Stimulated activated CD4-positive, alpha-beta T cell treated with anti-CD3 and anti-CD28 coated beads, TNF-alpha, amount 100 ng/mL, for 4 hours (primary cell): ENCODE data around the gene PDE6H.

ENCODE experiments used
- DNase-seq, 3 experiments: peaks; one replicate each; pipeline ENCODE4 v3.0.0-alpha.2; 2020; ENCODE audit warnings: low read depth in 3 of 3

PDE6H gene

GRCh38 chr12:14951851-14952250, 21.0 kb upstream of the PDE6H start:
- DNase-seq: no peak

DNA sequence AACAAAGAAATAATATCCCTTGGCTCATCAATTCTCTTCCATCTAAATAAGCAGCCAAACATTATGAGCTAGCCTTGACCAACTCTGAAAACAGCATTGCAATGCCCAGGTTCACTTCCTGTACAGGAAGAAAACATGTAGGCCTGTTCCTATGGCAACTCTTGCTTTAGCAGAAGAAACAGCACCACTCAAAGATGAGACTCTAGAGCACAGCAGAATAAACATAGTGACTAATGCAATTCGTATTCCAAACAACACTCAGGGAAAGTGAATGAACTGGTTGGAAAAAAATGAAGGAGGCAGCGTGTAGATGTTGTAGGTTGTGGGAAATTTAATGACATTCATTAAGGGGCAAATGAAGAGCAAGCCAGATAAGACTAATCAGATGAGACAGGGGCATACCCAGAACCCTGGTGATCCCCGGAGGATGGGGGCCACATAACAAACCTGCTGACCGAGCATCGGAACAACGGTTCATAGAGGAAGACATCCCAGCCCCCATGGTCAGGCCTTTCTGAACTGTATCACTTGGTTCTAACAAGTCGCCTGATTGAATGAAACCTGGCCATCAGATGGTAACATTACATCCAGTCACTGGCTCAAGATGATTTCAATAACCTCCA, 20.4 kb upstream of the PDE6H start:
- no peak for DNase-seq

GRCh38 chr12:14953752-14954151, 19.1 kb upstream of the PDE6H start:
- no peak for DNase-seq

- DNase-seq: no peak
Measured at GRCh38 chr12:14954269-14954668, 18.6 kb upstream of the PDE6H start.

- no peak for DNase-seq
Measured at GRCh38 chr12:14956024-14956891, 16.6 kb upstream of the PDE6H start.

- no peak for DNase-seq
Measured at GRCh38 chr12:14956905-14957304, 15.9 kb upstream of the PDE6H start.

DNA sequence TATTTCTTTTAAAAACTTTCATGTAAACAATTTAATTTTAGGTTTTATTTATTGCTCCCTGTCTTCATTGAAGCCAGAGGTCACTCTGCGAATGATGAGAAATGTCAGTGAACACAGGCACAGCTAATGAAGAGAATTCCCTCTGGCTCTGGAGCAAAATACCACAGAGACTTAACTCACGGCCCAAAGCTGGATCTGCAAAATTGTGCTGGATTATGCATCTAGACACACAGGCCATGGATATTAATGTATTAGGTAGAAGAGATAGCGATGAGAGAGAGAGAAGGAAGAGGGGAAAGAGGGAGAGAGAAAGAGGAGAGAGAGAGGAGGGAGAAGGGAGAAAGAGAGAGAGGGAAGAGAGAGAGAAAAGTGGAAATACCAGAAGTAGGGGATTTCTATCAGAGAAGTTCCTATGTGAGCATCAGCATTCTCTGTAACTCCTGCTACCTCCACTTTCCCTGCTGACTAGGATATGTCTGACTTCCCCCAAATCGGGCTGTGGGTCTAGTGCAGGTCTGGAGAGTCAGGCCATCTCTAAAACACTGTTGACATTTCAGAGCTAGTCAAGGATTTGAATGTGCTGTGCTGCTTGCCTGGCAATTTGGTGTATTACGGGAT, 15.2 kb upstream of the PDE6H start:
- DNase-seq: no peak

GRCh38 chr12:14958361-14959125, 14.3 kb upstream of the PDE6H start:
- DNase-seq: no peak

DNA sequence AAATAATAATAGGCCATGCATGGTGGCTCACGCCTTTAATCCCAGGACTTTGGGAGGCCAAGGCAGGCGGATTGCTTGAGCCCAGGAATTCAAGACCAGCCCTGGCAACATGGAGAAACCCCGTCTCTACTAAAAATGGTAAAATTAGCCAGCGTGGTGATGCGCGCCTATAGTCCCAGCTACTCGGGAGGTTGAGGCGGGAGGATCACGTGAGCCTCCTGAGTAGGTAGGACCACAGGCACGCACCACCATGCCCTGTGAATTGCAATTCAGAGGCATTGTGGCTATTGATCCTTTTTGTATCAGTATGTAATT, 13.8 kb upstream of the PDE6H start:
- DNase-seq: no peak

GRCh38 chr12:14959463-14959862, 13.4 kb upstream of the PDE6H start:
- DNase-seq: no peak

DNA sequence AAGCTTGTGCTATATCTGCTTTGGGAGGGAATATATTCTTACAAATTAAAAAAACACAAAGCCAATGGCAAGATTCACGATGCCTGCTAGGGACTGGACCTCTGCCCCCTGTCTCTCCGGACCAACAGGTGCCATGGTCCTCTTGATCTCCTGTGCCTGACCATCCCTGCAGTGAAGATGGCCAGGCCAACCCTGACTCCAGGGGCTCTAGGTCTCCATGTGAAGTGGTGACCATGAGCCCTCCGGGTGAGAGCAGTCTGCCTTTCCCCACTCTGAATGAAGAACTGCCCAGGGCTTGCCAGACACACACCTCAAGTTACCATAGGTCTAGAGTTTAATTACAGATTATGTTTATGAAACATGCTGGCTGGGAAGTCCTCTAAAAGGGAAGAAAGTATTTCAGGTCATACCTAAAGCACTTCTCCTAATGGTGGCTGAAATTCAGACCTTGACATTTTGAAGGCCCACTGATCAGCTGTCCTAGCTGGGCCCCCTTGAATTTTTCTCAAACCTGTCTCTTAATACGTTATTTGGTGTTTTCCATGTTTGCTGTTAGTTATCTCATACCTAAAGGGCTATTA, 12.8 kb upstream of the PDE6H start:
- no peak for DNase-seq

DNA sequence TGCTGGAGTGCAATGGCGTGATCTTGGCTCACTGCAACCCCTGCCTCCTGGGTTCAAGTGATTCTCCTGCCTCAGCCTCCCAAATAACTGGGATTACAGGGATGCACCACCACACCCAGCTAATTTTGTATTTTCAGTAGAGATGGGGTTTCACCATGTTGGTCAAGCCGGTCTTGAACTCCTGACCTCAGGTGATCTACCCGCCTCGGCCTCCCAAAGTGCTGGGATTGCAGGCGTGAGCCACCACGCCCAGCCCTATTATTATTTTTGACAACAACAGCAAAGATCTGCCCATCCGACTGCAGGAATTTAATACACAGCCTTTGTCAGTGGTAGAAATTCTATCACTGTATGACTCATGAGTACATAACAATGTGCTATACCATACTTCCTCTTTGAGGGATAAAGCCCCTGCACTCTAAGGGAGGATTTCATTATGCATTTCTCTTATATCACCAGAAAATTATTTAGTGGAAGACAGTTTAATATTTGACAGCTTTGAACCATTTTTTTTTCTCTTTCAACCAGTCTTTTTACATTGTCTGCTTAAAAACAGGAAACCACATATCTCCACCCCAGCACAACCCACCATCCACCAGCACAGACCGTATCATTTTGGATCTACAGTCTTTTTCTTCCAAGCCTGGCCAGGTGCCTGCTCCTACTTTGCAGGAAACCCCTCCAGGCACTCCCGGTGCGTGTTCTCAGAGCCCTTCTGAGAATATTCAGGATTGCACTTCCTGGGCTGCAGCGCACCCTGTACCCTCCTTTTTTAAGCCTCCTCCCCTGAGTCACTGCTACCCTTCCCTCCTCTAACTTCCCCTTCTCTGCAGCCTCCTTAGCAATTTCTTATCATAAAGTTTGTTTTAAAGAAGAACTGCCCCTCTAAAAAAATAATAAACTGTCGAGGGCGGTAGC, 12.0 kb upstream of the PDE6H start:
- no peak for DNase-seq

DNA sequence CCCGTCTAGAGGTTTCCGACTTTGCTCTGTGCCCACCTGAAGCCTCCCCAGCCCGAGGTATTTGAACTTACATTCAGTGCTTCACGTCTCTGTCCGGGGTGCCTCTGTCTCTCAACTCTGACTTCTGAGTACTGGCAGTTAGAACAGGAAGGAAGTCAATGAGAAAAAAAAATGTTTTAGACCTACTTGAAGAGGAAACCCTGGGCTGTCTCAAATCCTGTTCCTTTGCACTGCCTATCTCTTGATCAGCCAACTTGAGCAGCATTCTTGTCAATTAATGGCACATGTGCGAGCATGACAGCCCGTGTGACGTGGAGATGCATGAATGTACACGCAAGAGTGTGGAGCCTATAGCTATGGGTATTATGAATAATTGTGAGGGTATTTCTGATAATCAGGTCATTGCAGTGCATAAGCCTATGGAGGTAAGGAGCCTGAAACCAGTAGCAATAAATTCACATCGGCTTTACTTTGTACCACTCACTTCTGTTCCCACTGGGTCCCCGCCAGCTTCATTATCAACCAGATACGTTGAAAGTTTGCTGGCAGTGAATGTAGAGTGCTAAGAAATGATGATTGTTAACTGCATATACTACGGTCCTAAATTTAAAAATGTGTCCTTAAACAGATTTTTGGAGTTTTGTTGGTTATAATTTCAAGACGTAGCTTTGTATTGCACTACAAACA, 11.2 kb upstream of the PDE6H start, which contains the start of gene ARHGDIB:
TSS of gene ARHGDIB (minus strand) at position 136 of the 687 bp plus-strand sequence. CDS start 10,889 bp downstream, outside the sequence.
- peak in 2 of 3 experiments; percentile 47 to 53 for DNase-seq

- DNase-seq: no peak
Measured at GRCh38 chr12:14962153-14962539, 10.7 kb upstream of the PDE6H start.

DNA sequence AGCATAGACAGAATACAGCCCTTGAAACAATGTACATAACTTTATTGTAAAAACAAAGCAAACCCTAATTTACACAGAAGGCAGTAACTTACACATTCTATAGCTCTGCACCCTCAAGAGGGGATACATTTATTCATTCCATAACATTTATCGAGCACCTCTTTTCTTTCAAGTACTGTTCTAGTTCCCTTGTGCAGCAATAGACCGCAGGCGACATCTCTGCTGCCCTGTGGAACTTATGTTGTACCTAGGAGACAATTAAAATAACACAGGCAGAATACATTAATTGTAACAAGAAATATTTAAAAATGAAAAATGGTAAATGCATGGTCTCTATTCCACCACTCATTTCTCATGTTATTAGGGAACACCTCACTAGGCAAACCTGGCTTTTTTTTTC, 10.0 kb upstream of the PDE6H start:
- DNase-seq: no peak

- no peak for DNase-seq
Measured at GRCh38 chr12:14963520-14963919, 9.3 kb upstream of the PDE6H start.

DNA sequence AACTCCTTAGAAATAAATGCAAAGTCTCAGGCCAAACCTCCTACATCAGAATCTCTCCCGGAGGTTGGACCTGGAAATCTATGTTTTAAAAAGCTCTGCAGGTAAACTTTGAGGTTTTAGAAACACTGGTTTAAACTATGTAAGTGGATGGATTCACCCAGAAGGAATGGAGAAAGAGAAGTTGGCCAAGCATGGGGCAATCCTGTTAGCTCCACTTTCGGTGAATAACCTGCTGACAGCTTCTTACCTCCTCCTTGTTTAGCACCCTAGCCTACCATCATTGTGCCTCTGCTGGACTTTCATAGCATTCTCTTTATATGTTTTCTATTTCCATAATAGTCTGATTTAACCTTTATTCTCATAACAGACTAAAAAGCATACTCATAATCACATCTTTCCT, 8.4 kb upstream of the PDE6H start:
- DNase-seq: no peak

- DNase-seq: no peak
Measured at GRCh38 chr12:14965221-14965620, 7.6 kb upstream of the PDE6H start.

DNA sequence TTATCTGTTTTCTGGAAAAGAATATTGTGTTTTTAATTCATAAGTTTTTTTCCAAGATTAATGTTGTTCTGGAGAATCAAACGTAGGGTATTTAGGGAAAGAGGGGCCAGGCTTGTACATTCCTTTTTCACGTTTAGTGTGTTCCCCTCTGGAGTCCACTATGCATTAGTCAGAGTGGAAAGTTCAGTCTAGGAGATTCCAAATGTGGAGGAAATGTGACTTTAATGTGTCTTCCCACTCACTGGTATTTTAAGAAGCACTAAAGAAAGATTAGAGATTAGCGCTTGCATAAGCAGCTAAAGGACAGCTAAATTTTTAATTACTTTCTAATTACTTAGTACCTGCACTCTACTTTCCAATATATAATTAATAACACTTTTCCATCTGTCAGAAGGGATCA, 4.4 kb upstream of the PDE6H start:
- DNase-seq: no peak

DNA sequence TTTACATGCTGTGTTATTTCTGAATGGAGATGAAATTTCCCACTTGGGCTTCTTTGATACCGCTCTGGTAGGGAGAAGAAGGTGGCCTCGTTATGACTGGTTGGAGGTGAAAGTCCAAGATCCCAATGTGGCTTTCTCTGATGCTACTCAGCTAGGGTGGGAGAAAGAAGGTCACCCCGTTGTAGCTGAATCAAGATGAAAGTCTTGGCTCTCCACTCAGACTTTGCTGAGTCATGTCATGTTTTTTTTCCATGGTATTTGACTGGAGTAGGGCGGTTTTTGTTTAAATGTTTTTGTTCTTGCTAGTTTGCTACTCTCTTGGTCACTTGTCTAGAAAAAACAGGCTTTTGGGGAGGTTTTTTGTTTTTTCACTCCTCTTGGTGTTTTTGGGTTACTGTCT, 2.4 kb upstream of the PDE6H start:
- no peak for DNase-seq
